Uterus (tissue), 2 donors: ENCODE measurements around the gene NECTIN2.

ENCODE experiments used
- POLR2A ChIP-seq, 2 donors: fragments of 450-650 bp; IDR thresholded peaks; one replicate each; pipeline ENCODE4 v1.6.1; 2016; ENCODE audit warnings: antibody characterized with exemption in 2 of 2, mild to moderate bottlenecking in 1 of 2, moderate library complexity in 1 of 2
- TF ChIP-seq, protein P1 (sequence below), 4 experiments: fragments of 200-600 bp in 2 of 4; fragments of 450-650 bp in 2 of 4; sonication (generic) in 2 of 4; IDR thresholded peaks; one replicate each; pipeline ENCODE4 v1.5.1; 2016 to 2019; ENCODE audit warnings: antibody characterized with exemption in 4 of 4, mild to moderate bottlenecking in 2 of 4, moderate library complexity in 1 of 4

- TF ChIP-seq, protein P1, sequence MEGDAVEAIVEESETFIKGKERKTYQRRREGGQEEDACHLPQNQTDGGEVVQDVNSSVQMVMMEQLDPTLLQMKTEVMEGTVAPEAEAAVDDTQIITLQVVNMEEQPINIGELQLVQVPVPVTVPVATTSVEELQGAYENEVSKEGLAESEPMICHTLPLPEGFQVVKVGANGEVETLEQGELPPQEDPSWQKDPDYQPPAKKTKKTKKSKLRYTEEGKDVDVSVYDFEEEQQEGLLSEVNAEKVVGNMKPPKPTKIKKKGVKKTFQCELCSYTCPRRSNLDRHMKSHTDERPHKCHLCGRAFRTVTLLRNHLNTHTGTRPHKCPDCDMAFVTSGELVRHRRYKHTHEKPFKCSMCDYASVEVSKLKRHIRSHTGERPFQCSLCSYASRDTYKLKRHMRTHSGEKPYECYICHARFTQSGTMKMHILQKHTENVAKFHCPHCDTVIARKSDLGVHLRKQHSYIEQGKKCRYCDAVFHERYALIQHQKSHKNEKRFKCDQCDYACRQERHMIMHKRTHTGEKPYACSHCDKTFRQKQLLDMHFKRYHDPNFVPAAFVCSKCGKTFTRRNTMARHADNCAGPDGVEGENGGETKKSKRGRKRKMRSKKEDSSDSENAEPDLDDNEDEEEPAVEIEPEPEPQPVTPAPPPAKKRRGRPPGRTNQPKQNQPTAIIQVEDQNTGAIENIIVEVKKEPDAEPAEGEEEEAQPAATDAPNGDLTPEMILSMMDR (IDR thresholded peaks at IDR 0.05) = no peak
- TF ChIP-seq POLR2A (IDR thresholded peaks at IDR 0.05) = no peak
Observed at GRCh38 chr19:44812142-44812718, 33.9 kb upstream of the NECTIN2 start.
